Pancreas (tissue), 10 donors: ENCODE data around the gene GABARAPL2. TPM values are rescaled to one million over a fixed set of nuclear protein-coding genes. Genes with fewer than 3 reads are reported as not detected.
A peak's percentile ranks its signal among the peaks of the same experiment; 100 is the strongest.
"Not testable (repeated sequence)": the region's sequence is repeated elsewhere in the genome, so short reads cannot be mapped to it uniquely, and the experiment has no call there.

Experiments used
- ATAC-seq, 4 donors: fragments of 200-7000 bp; cut with Tn5 transposase; one replicate each; pipeline versions ENCODE4 v1.8.0 to v1.9.1; 2020; ENCODE audit warnings: mild to moderate bottlenecking in 4 of 4, moderate library complexity in 4 of 4
- DNase-seq, 6 donors: peaks; one replicate each; pipeline ENCODE4 v3.0.0-alpha.2; 2020
- FAIRE-seq: peaks from 2 replicates; lab custom pipeline; 2012; peaks lifted over from hg19 to GRCh38; lab: Jason Lieb, UNC
- H3K27ac ChIP-seq, 4 donors: fragments of 200-600 bp; sonication (generic); 1 replicate in 3 of 4; 2 replicates in 1 of 4; pipeline versions ENCODE4 v1.5.0 to v1.8.0; 2020
- H3K27me3 ChIP-seq, 4 donors: fragments of 200-600 bp; one replicate each; pipeline ENCODE4 v1.8.0; 2021
- H3K36me3 ChIP-seq, 3 donors: fragments of 200-600 bp; sonication (generic) in 1 of 3; one replicate each; pipeline versions ENCODE4 v1.5.0 to v1.8.0; 2020 to 2021
- H3K4me1 ChIP-seq, 3 donors: fragments of 200-600 bp; one replicate each; pipeline ENCODE4 v1.8.0; 2021
- H3K4me3 ChIP-seq, 4 donors: fragments of 200-600 bp; sonication (generic) in 2 of 4; one replicate each; pipeline versions ENCODE4 v1.5.0 to v1.8.0; 2020 to 2021
- H3K9me3 ChIP-seq, 4 donors: fragments of 200-600 bp; one replicate each; pipeline ENCODE4 v1.8.0; 2021
- WGBS, 2 donors: extraction: QIAGEN DNeasy Blood & Tissue Kit; methylation state at CpG; one replicate each; pipeline ENCODE4 v1.1.7; 2013; 5-methylcytosine and 5-hydroxymethylcytosine counted together
- intact Hi-C, 3 donors: fragments of 100-400 bp; cut with DNase I; formaldehyde crosslinking; loops; one replicate each; pipeline versions ENCODE4 v1.11.1 to v1.14.2; 2022
- polyA plus RNA-seq, 2 donors: library from polyadenylated mRNA; stranded (reverse); fragments of 200-250 nt; gene quantifications; one replicate each; pipeline ENCODE4 v1.2.3, GENCODE V29; 2013
- total RNA-seq, 6 donors: library from RNA; stranded (reverse); fragmentation: NEBNext Ultra II Directional in 4 of 6; extraction: Animal tissue kit (Norgen Biotek cat#: 25700) in 4 of 6; gene quantifications; one replicate each; pipeline versions ENCODE4 v1.2.1 to v1.2.4, GENCODE V29; 2021 to 2023
- TF ChIP-seq, protein P1 (sequence below), 4 donors: fragments of 200-600 bp; sonication (generic) in 3 of 4; IDR thresholded peaks; one replicate each; pipeline versions ENCODE4 v1.5.0 to v1.8.0; 2021; ENCODE audit warnings: antibody characterized with exemption in 4 of 4
- donor health status: healthy with polysubstance abuse.
- donor health status: DM: no; HTN: no; CAD: no; lungs with moderate emphysema.
- donor health status: DM: no; HTN: no; CAD: no.
- donor health status: control.
- donor health status: control.
- donor health status: Bipolar disorder and iron deficiency.
- donor health status: DM: yes; HTN: yes; CAD: no.
- donor health status: DM: no; HTN: no; CAD: no.
- donor health status: DM: no; HTN: no; CAD: no.
- donor health status: DM: yes; HTN: yes; CAD: no.

Gene GABARAPL2
- total and polyA plus RNA-seq, 8 donors, result 29.9 to 117 (median 40.3) TPM

DNA sequence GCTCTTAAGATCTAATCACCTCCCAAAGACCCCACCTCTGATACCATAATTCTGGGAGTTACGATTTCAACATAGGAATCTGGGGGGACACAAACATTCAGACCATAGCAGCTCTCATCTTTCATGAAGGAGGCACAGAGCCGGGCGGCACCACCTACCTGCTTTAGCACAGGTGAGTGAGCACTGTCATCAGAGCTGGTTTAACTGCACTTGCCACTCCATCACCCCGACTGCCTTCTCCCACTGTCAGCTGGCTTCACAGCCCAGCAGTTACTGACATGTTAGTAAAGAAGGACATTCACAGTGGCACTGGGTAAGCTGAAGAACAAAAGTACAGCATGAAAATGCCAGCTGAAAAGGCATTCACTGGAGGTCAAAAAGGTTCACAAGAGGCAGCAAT is 22.5 kb downstream of the GABARAPL2 start:
- TF ChIP-seq, protein P1, sequence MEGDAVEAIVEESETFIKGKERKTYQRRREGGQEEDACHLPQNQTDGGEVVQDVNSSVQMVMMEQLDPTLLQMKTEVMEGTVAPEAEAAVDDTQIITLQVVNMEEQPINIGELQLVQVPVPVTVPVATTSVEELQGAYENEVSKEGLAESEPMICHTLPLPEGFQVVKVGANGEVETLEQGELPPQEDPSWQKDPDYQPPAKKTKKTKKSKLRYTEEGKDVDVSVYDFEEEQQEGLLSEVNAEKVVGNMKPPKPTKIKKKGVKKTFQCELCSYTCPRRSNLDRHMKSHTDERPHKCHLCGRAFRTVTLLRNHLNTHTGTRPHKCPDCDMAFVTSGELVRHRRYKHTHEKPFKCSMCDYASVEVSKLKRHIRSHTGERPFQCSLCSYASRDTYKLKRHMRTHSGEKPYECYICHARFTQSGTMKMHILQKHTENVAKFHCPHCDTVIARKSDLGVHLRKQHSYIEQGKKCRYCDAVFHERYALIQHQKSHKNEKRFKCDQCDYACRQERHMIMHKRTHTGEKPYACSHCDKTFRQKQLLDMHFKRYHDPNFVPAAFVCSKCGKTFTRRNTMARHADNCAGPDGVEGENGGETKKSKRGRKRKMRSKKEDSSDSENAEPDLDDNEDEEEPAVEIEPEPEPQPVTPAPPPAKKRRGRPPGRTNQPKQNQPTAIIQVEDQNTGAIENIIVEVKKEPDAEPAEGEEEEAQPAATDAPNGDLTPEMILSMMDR (IDR thresholded peaks at IDR 0.05), result no peak
- Histone ChIP-seq H3K4me1 (no peaks in the 10 kb centered on the region), H3K27ac (no peak overlapping the region), H3K9me3 (no peaks in the 10 kb centered on the region), H3K36me3 (no peaks in the 10 kb centered on the region), H3K27me3 (no peaks in the 10 kb centered on the region), H3K4me3 (no peak overlapping the region)
- WGBS, 2 donors, result 93 to 94% methylated on average over 4 of the region's 4 CpGs
- intact Hi-C loops, result no loop called here
- ATAC-seq (no peak), FAIRE-seq (no peak), DNase-seq (no peak)

DNA sequence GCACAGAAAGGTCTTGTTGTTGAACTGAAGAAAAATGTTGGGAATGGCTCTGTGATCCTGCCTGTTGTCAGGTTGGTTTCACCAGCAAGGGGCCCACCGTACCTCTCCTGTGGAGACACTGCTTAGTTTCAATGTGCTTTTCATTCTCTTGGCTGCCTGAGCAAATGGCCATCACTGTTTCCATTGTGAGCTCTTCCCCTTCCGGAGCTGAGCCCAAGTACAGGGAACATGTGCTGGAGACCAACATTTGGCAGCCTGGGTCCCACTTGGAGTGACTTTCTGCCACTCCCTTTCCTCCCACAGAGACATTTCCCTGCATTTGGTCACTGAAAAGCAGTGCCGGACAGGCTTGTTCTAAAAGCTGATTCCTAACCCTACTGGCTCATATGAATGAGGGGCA is 23.1 kb downstream of the GABARAPL2 start:
- TF ChIP-seq, protein P1 (IDR thresholded peaks at IDR 0.05), result no peak
- no peaks in the 10 kb centered on the region for H3K4me1 ChIP-seq
- intact Hi-C loops, result no loop called here
- H3K9me3 ChIP-seq, result no peaks in the 10 kb centered on the region
- no peak overlapping the region for H3K4me3 ChIP-seq
- no peak overlapping the region for H3K27ac ChIP-seq
- H3K36me3 ChIP-seq, result no peaks in the 10 kb centered on the region
- no peaks in the 10 kb centered on the region for H3K27me3 ChIP-seq
- WGBS, 2 donors, result 85 to 88% methylated on average over 3 of the region's 3 CpGs
- FAIRE-seq (no peak), DNase-seq (no peak), ATAC-seq (no peak)

DNA sequence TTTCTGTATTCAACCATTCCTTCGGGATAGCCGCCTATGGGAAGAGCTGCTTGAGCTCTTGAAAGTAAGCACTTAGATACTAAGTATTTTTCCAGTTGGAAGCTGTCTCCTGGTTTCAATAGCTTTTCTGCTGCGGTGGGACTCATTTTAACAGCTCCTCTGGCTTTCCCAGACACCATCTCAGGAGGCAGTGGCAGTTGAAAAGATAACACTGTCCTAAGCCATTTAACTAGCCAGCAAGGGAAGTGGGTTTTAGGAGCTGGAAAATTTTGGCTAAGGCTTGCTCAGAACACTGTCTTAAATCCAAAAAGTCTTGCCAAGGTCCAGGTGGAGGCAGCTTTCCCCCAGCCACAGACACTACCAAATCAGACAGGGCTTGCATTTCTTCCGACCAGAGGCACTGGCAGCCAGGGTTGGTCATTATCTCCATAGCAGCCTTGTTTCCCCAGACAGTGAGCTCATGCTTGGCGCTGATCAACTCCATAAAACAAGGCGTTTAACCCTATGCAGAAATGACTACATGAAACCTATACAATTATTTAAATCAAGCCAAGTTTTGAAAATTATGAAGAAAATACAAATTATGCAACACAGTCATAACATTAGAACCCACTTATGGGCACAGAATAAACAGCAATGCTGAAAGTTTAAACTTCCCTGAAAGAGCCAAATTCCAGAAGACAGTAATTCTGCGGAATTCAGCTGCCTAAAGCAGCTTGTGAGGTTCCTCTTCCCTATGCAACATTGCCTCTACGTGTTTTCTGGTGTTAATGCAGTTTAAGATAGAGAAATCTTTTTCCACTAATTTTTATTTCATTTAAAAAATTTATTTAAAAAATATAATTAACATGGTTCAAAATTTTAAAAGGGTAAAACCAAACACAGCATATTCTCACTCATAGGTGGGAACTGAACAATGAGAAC is 25.0 kb downstream of the GABARAPL2 start:
- H3K36me3 ChIP-seq, result no peaks in the 10 kb centered on the region
- no peaks in the 10 kb centered on the region for H3K9me3 ChIP-seq
- ATAC-seq (peak; percentile 40 to 87 (median 78)), DNase-seq (no peak), FAIRE-seq (no peak)
- H3K4me3 ChIP-seq, result no peak overlapping the region
- no peaks in the 10 kb centered on the region for H3K4me1 ChIP-seq
- intact Hi-C loops, result no loop called here
- TF ChIP-seq, protein P1 (IDR thresholded peaks at IDR 0.05), result no peak
- H3K27ac ChIP-seq, result peak overlapping the region in 1 of 4 donors; percentile 2
- no peaks in the 10 kb centered on the region for H3K27me3 ChIP-seq
- 72 to 77% methylated on average over 8 of the region's 8 CpGs for WGBS, 2 donors

DNA sequence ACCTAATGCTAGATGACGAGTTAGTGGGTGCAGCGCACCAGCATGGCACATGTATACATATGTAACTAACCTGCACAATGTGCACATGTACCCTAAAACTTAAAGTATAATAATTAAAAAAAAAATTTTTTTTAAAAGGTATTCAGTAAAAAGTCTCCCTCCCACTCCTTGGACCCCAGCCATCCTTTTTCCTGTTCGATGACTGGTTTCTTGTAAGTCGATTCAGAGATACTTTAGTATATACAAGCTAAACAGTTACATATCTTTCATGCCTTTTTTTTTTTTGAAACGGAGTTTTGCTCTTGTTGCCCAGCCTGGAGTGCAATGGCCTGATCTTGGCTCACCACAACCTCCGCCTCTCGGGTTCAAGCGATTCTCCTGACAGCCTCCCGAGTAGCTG is 25.7 kb downstream of the GABARAPL2 start:
- H3K27me3 ChIP-seq, ATAC-seq, DNase-seq, intact Hi-C loops, H3K4me1 ChIP-seq, H3K27ac ChIP-seq, FAIRE-seq, H3K36me3 ChIP-seq, H3K4me3 ChIP-seq, H3K9me3 ChIP-seq: not testable (repeated sequence)
- WGBS, 2 donors, result 82 to 86% methylated on average over 7 of the region's 9 CpGs

DNA sequence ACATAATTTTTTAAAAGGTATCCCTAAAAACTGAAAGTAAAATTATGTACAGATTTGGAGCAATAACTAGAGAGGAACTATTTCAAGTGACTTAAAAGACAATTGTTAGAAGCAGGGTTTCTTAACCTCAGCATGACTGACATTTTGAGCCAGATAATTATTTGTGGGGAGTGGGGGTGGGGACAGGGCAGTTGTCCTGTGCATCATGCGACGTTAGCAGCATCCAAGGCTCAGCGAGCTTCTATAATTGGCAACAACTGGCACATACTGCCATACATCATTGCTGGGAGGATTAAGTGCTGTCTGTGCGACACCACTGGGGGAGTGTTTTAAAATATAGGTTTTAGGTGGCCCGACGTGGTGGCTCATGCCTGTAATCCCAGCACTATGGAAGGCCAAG is 27.1 kb downstream of the GABARAPL2 start:
- DNase-seq (no peak), ATAC-seq (no peak), FAIRE-seq (no peak)
- TF ChIP-seq, protein P1 (IDR thresholded peaks at IDR 0.05), result no peak
- Histone ChIP-seq H3K4me3 (no peak overlapping the region), H3K27ac (no peak overlapping the region), H3K9me3 (no peaks in the 10 kb centered on the region), H3K36me3 (no peaks in the 10 kb centered on the region), H3K4me1 (no peaks in the 10 kb centered on the region), H3K27me3 (no peaks in the 10 kb centered on the region)
- 93 to 95% methylated on average over 6 of the region's 6 CpGs for WGBS, 2 donors
- intact Hi-C loops, result no loop called here
